SK-N-SH (cell line): ENCODE results near the gene PSMD13. TPM values are rescaled to one million over a fixed set of nuclear protein-coding genes. Genes with fewer than 3 reads are reported as not detected.

Source experiments
- CTCF ChIA-PET: fragments of 300-600, 350-600 bp; formaldehyde crosslinking; extraction: SDS; loops from one replicate; lab custom pipeline; 2021; lab: Yijun Ruan, JAX
- POLR2A ChIA-PET: fragments of 350-600 bp; sonication (Branson Sonifier 250); formaldehyde crosslinking; extraction: SDS; loops from one replicate; lab custom pipeline; 2020; ENCODE audit warnings: antibody characterized with exemption, inconsistent platforms; lab: Yijun Ruan, JAX
- DNase-seq: peaks from one replicate; pipeline ENCODE4 v3.0.0; 2012
- H2AFZ ChIP-seq: fragments of 200-600 bp; sonication (generic); 2 replicates; pipeline ENCODE4 v1.8.1; 2016; ENCODE audit warnings: antibody characterized with exemption, mild to moderate bottlenecking, low read depth
- H3F3A ChIP-seq: fragments of 200-600 bp; sonication (generic); replicated peaks from 2 replicates; pipeline ENCODE3; 2016; ENCODE audit warnings: antibody characterized with exemption, mild to moderate bottlenecking; ENCODE audit not compliant: insufficient read depth
- H3K27ac ChIP-seq, 2 experiments: fragments of 200-500 bp in 1 of 2; fragments of 200-600 bp in 1 of 2; sonication (Bioruptor generic) in 1 of 2; sonication (generic), shearing (Covaris generic) in 1 of 2; 2 replicates each; pipeline versions ENCODE4 v1.5.1 to v1.6.1; 2014 to 2016; ENCODE audit warnings: low read depth in 2 of 2, inconsistent platforms in 1 of 2, low read length in 1 of 2, mild to moderate bottlenecking in 1 of 2, mixed read lengths in 1 of 2
- H3K27me3 ChIP-seq: fragments of 200-600 bp; sonication (generic), shearing (Covaris generic); 2 replicates; pipeline ENCODE4 v1.6.1; 2016; ENCODE audit warnings: mixed run types; ENCODE audit not compliant: insufficient read depth
- H3K36me3 ChIP-seq, 2 experiments: fragments of 200-500 bp in 1 of 2; fragments of 200-600 bp in 1 of 2; sonication (Bioruptor generic) in 1 of 2; sonication (generic) in 1 of 2; replicated peaks in 1 of 2; 2 replicates each; pipeline versions ENCODE3 to v1.5.1; 2014 to 2016; ENCODE audit warnings: low read length in 1 of 2, mild to moderate bottlenecking in 1 of 2; ENCODE audit not compliant: insufficient read depth in 2 of 2, control insufficient read depth in 1 of 2
- H3K4me1 ChIP-seq, 2 experiments: fragments of 200-500 bp in 1 of 2; fragments of 200-600 bp in 1 of 2; sonication (Bioruptor generic) in 1 of 2; sonication (generic), shearing (Covaris generic) in 1 of 2; 2 replicates each; pipeline versions ENCODE4 v1.5.1 to v1.6.1; 2014 to 2016; ENCODE audit warnings: low read depth in 1 of 2, low read length in 1 of 2, mixed run types in 1 of 2; ENCODE audit not compliant: insufficient read depth in 2 of 2, control insufficient read depth in 1 of 2
- H3K4me2 ChIP-seq: fragments of 200-600 bp; sonication (generic), shearing (Covaris generic); 2 replicates; pipeline ENCODE4 v1.6.1; 2017; ENCODE audit warnings: mixed run types
- H3K4me3 ChIP-seq, 2 experiments: fragments of 200-500 bp in 1 of 2; fragments of 200-600 bp in 1 of 2; sonication (Bioruptor generic) in 1 of 2; sonication (generic), shearing (Covaris generic) in 1 of 2; 2 replicates each; pipeline versions ENCODE4 v1.5.1 to v1.8.1; 2014 to 2016; ENCODE audit warnings: low read depth in 2 of 2, inconsistent platforms in 1 of 2, low read length in 1 of 2, mild to moderate bottlenecking in 1 of 2, mixed read lengths in 1 of 2, moderate library complexity in 1 of 2
- H3K79me2 ChIP-seq: fragments of 200-600 bp; sonication (generic); 2 replicates; pipeline ENCODE4 v1.8.1; 2017; ENCODE audit warnings: mild to moderate bottlenecking; ENCODE audit not compliant: insufficient read depth
- H3K9ac ChIP-seq: fragments of 200-600 bp; sonication (generic); 2 replicates; pipeline ENCODE4 v1.6.1; 2017; ENCODE audit warnings: mixed run types
- H3K9me2 ChIP-seq: fragments of 200-600 bp; sonication (generic); 2 replicates; pipeline ENCODE4 v1.6.1; 2017; ENCODE audit warnings: mixed run types
- H3K9me3 ChIP-seq: fragments of 200-600 bp; sonication (generic); 2 replicates; pipeline ENCODE4 v1.6.1; 2017; ENCODE audit warnings: mixed run types, mild to moderate bottlenecking, moderate library complexity
- H4K20me1 ChIP-seq: fragments of 200-600 bp; sonication (generic); 2 replicates; pipeline ENCODE4 v1.6.1; 2017; ENCODE audit warnings: mild to moderate bottlenecking, mixed run types; ENCODE audit not compliant: insufficient read depth
- CHD2 ChIP-seq: fragments of 150-350 bp; IDR thresholded peaks from 2 replicates; pipeline ENCODE4 v1.6.1; 2018; ENCODE audit warnings: low read length; ENCODE audit not compliant: partially characterized antibody
- CTCF ChIP-seq: fragments of 200-600 bp; sonication (generic); IDR thresholded peaks from 2 replicates; pipeline ENCODE4 v1.6.1; 2017; ENCODE audit warnings: antibody characterized with exemption, mild to moderate bottlenecking, moderate library complexity
- ELF1 ChIP-seq: IDR thresholded peaks from 2 replicates; pipeline ENCODE4 v1.4.0; 2012
- EP300 ChIP-seq, 2 experiments: IDR thresholded peaks; 2 replicates each; pipeline versions ENCODE4 v1.4.0 to v1.6.1; 2012; ENCODE audit warnings: borderline replicate concordance in 1 of 2, low read depth in 1 of 2, low read length in 1 of 2
- EZH2phosphoT487 ChIP-seq: fragments of 200-600 bp; sonication (generic); IDR thresholded peaks from 2 replicates; pipeline ENCODE4 v1.6.1; 2017; ENCODE audit warnings: low read depth, mixed run types, mild to moderate bottlenecking, antibody characterized with exemption, moderate library complexity, borderline replicate concordance
- FOSL2 ChIP-seq: IDR thresholded peaks from 2 replicates; pipeline ENCODE4 v1.4.0; 2012; ENCODE audit warnings: low read depth, mild to moderate bottlenecking, moderate library complexity, borderline replicate concordance
- FOXM1 ChIP-seq: IDR thresholded peaks from 2 replicates; pipeline ENCODE4 v1.4.0; 2012; ENCODE audit warnings: low read depth, mild to moderate bottlenecking
- GATA2 ChIP-seq: sonication (generic); formaldehyde crosslinking; IDR thresholded peaks from 2 replicates; pipeline ENCODE4 v1.5.0; 2020; ENCODE audit warnings: mild to moderate bottlenecking, missing genetic modification reagents
- IRF3 ChIP-seq: fragments of 150-350 bp; IDR thresholded peaks from 2 replicates; pipeline ENCODE4 v1.6.1; 2016; ENCODE audit warnings: mild to moderate bottlenecking, low read depth, low read length
- MEF2A ChIP-seq: IDR thresholded peaks from 2 replicates; pipeline ENCODE4 v1.4.0; 2012; ENCODE audit warnings: low read depth, borderline replicate concordance
- MXI1 ChIP-seq: IDR thresholded peaks from 2 replicates; pipeline ENCODE4 v1.6.1; 2012; ENCODE audit warnings: mild to moderate bottlenecking, low read depth, low read length, improper control_type of control experiment
- PBX3 ChIP-seq: IDR thresholded peaks from 2 replicates; pipeline ENCODE4; 2012
- POLR2AphosphoS5 ChIP-seq: IDR thresholded peaks from 2 replicates; pipeline ENCODE4 v1.6.1; 2012; ENCODE audit warnings: low read depth, low read length
- REST ChIP-seq: IDR thresholded peaks from 2 replicates; pipeline ENCODE4 v1.6.1; 2012; ENCODE audit warnings: mild to moderate bottlenecking, low read depth, low read length, moderate library complexity
- RXRA ChIP-seq: IDR thresholded peaks from 2 replicates; pipeline ENCODE4 v1.4.0; 2012; ENCODE audit warnings: low read depth, mild to moderate bottlenecking, borderline replicate concordance
- SIN3A ChIP-seq: IDR thresholded peaks from 2 replicates; pipeline ENCODE4 v1.6.1; 2012; ENCODE audit warnings: low read depth, mild to moderate bottlenecking, low read length, moderate library complexity, borderline replicate concordance
- SMC3 ChIP-seq: IDR thresholded peaks from 2 replicates; pipeline ENCODE4 v1.6.1; 2012; ENCODE audit warnings: low read depth, low read length, improper control_type of control experiment
- TCF12 ChIP-seq: IDR thresholded peaks from 2 replicates; pipeline ENCODE4 v1.4.0; 2012
- TEAD4 ChIP-seq: IDR thresholded peaks from 2 replicates; pipeline ENCODE4 v1.4.0; 2012; ENCODE audit warnings: mild to moderate bottlenecking, borderline replicate concordance; ENCODE audit not compliant: insufficient read depth
- USF2 ChIP-seq: fragments of 150-350 bp; IDR thresholded peaks from 2 replicates; pipeline ENCODE4 v1.6.1; 2017; ENCODE audit warnings: antibody characterized with exemption, low read length, low read depth, borderline replicate concordance
- WGBS: methylation state at CpG from one replicate; pipeline ENCODE4 v1.1.6; 2017; ENCODE audit warnings: low lambda C conversion rate; 5-methylcytosine and 5-hydroxymethylcytosine counted together
- polyA plus RNA-seq, 3 experiments: library from polyadenylated mRNA; depleted of rRNA; stranded (reverse); fragments of >200 nt; gene quantifications; 2 replicates each; pipeline ENCODE4 v1.2.3, GENCODE V29; 2012

The PSMD13 gene
- polyA plus RNA-seq, 1 of the 3 experiments (the other 2 are of a cell fraction) = 196 TPM

GRCh38 chr11:296171-297050 is 59.6 kb downstream of the PSMD13 start:
- POLR2A ChIA-PET = no interaction called here
- CTCF ChIA-PET = no interaction called here

More at GRCh38 chr11:296171-297050, 59.6 kb downstream of the PSMD13 start:
- 62% methylated on average over 14 of the region's 35 CpGs for WGBS
- no peak for DNase-seq
- H3F3A ChIP-seq = no peaks in the 10 kb centered on the region
- no peak overlapping the region for H3K4me3 ChIP-seq
- no peak overlapping the region for H3K27ac ChIP-seq
- TF ChIP-seq MXI1 = no peak
- no peak for TF ChIP-seq ELF1
- no peak for TF ChIP-seq EP300 (IDR thresholded peaks at IDR 0.05; ENCODE audit: borderline replicate concordance in 1 of 2, low read depth in 1 of 2, low read length in 1 of 2)
- TF ChIP-seq USF2 = no peak
- no peak for TF ChIP-seq SIN3A
- no peak for TF ChIP-seq PBX3
- no peak for TF ChIP-seq IRF3
- TF ChIP-seq GATA2 = no peak
- no peak for TF ChIP-seq FOXM1
- TF ChIP-seq SMC3 = no peak
- no peak for TF ChIP-seq CHD2
- TF ChIP-seq POLR2AphosphoS5 = no peak
- TF ChIP-seq TEAD4 = no peak
- TF ChIP-seq FOSL2 = no peak
- TF ChIP-seq REST = no peak
- no peak for TF ChIP-seq RXRA
- no peak for TF ChIP-seq EZH2phosphoT487
- no peak for TF ChIP-seq MEF2A
- no peak for TF ChIP-seq CTCF
- no peak for TF ChIP-seq TCF12
- H2AFZ ChIP-seq = no peak overlapping the region
- H3K4me1 ChIP-seq = no peaks in the 10 kb centered on the region; a peak in 1 of 4 replicates
- H3K79me2 ChIP-seq = no peaks in the 10 kb centered on the region
- H3K4me2 ChIP-seq = no peak overlapping the region
- H3K9me2 ChIP-seq = no peaks in the 10 kb centered on the region
- H3K9ac ChIP-seq = no peak overlapping the region
- no peaks in the 10 kb centered on the region for H3K27me3 ChIP-seq
- H3K36me3 ChIP-seq = no peaks in the 10 kb centered on the region
- H3K9me3 ChIP-seq = no peaks in the 10 kb centered on the region
- no peaks in the 10 kb centered on the region for H4K20me1 ChIP-seq
